GM23248 (cell line): ENCODE measurements around the gene ADAM12.

Experiments
- EZH2 ChIP-seq: fragments of 200-600 bp; sonication (generic); IDR thresholded peaks from 2 replicates; pipeline ENCODE4 v1.6.1; 2018; ENCODE audit warnings: antibody characterized with exemption, mild to moderate bottlenecking; ENCODE audit not compliant: insufficient read depth, poor library complexity, severe bottlenecking
- EZH2phosphoT487 ChIP-seq: fragments of 200-600 bp; sonication (generic); IDR thresholded peaks from 2 replicates; pipeline ENCODE4 v1.6.1; 2018; ENCODE audit warnings: antibody characterized with exemption, moderate library complexity, mild to moderate bottlenecking, low read depth; ENCODE audit not compliant: insufficient read depth

DNA sequence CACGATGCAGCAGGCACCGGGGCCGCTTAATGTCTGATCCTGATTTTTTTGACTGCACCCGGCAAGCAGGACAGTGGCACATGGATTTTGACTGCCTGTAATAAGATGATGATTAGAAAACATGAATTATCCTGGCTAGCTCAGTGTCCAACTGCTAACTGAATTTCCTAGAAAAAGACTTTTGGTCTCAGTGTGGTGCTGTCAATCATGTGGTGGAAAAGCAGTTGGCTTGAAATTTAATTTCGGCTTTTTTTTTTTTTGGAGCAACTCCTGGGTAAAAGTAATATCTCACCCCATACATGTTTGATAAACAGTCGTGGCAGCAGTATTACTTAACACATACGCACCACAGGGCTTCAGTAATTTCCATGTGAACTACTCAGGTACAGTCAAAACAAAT is 264.2 kb downstream of the ADAM12 start:
- TF ChIP-seq EZH2phosphoT487 (no peak), EZH2 (no peak)
